GM21367 (cell line): ENCODE measurements around the gene ISM1.

Source experiments
- ATAC-seq: cut with Tn5 transposase; IDR thresholded peaks from one replicate; pipeline ENCODE4 v1.9.1; 2021; ENCODE audit not compliant: unreplicated experiment

Gene ISM1

DNA sequence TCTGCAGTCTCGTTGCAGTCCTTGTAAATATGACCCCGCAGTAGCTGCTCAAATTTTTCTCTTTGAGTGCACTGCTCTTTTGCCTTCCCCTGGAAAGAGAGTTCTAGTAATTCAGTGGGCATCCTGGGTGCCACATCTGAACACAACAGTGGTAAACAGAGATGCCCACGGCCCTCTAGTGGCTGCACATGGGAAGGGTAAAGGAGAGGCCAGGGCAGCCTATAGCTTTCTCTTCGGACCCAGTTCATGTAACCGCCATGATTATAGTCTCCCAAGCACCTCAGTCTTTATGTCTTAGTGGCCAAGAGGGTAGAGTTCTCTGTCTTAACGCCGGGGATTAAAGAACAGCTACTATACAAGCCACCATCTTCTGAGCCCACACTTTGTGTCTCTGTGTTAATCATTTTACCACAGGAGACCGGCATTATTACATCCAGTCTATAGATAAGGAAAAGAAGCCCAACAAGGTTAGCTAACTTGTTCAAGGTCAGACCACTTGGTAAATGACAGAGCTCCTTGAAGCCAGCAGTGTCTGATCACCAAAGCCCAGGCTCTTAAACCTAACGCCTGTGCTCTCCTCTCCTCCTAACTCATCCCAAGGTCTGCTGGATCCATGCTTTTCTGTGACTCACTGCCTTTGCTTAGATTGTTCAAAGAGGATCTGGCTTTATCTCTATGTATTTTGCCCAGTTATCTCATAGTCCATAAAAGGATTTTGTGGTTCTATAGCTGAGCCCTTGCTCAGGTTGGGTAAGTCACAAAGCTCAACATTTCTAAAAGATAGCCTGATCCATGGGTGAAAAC is 81.8 kb downstream of the ISM1 start:
- peak; percentile 96 for ATAC-seq

- no peak for ATAC-seq
Measured at GRCh38 chr20:13305284-13305683, 84.2 kb downstream of the ISM1 start.

GRCh38 chr20:13307562-13308163 is 86.6 kb downstream of the ISM1 start:
- no peak for ATAC-seq

GRCh38 chr20:13312300-13312699 is 91.2 kb downstream of the ISM1 start:
- no peak for ATAC-seq

DNA sequence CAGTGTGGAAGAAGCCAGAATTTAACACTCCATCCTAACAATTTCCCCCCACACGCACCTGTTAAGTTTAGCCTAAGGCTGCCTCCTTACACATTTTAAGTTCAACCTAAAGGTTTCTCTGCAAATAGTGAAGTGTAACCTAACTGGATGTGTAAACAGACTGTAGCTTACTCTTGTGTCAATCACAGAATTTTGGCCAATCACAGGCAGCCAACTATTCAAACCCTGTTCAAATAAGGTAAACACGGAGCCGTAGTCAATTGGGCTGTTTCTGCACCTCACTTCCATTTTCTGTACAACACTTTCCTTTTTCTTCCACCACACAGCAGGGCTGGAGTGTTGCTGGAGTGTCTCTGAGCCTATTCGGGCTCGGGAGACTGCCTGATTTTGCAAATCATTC is 92.1 kb downstream of the ISM1 start:
- ATAC-seq: no peak

- no peak for ATAC-seq
Measured at GRCh38 chr20:13317439-13317838, 96.4 kb downstream of the ISM1 start.

DNA sequence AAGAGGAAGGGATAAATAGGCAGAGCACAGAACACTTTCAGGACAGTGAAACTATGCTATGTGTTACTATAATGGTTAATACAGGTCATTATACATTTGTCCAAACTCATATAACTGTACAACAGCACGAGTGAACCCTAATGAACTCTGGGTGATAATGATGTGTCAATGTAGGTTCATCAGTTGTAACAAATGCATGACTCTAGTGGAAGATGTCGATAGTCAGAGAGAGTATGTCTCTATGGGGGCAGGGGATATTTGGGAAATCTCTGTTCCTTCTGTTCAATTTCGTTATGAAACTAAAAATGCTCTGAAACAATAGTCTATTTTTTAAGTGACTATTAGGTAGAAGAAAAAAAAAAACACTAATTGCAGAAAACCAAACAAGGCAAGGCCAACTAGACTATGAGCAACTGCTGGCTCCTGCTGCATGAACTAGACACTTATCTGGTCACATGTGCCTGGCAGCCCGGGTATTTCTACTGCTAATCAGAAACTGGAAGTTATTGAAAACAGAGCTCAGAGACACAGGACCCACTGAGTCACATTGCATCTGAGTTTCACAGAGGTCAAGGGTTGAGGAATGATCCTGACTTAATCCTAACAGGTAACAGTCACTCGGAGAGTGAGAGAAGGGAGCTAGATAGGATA is 97.9 kb downstream of the ISM1 start:
- ATAC-seq: no peak

- ATAC-seq: no peak
Measured at GRCh38 chr20:13320702-13321101, 99.6 kb downstream of the ISM1 start.

- no peak for ATAC-seq
Measured at GRCh38 chr20:13321416-13321815, 100.3 kb downstream of the ISM1 start.

GRCh38 chr20:13322198-13322597 is 101.1 kb downstream of the ISM1 start:
- ATAC-seq: no peak

DNA sequence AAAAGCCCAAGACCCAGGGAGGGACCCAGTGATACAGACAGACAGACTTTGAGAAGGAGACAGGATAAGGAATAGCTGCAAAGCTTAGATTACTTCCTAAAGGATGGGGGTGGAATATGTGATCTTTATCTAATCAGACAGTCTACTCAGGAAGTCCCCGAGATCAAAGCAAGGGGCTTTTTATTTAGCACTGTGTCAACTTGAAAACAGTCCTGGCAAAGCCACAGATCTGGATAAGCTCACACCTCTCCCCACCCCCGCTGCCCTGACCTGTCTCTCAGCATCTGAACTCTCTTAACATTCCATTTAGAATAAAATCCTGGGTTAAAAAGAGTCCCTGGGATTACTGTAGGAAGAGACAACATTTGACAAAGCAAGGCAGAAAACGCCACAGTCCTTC is 101.5 kb downstream of the ISM1 start:
- no peak for ATAC-seq

DNA sequence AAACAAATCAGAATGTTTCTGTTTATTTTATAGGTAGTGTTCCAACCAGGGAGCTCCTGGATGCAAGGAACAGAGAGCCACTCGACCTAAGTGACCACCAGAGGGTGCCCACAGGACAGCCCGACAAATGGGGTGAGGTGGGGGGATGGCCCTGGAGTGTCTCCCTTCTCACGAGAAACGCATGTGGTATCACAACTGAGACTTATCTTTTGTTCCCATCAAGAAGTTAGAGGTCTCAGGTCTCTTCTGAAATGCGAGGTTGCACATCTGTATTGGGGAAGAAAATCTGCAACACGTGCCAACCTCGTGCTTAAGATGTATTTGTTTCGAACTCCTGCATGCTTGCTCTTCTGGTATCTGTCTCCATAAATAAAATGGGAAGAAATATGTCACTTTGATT is 104.0 kb downstream of the ISM1 start:
- no peak for ATAC-seq

DNA sequence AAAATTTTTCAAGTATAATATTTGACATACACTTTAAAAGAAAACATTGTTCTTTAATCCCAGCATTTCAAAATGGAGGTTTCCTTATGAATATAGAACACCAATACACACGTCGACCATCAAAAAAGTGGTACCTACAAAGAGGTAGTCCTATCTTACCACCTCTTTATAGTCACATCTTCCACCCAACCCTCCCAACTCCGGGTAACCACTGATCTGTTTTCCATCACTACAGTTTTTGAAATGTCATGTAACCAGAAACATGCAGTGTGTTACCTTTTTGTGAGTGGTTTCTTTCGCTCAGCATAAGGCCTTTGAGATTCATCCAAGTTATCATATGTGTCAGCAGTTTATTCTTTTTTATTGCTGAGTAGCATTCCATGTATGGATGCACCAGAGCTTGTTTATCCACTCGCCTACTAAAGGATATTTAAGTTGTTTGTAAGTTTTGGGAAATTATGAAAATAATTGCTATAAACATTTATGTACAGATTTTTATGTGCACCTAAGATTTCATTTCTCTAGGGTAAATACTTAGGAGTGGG is 104.8 kb downstream of the ISM1 start:
- no peak for ATAC-seq

DNA sequence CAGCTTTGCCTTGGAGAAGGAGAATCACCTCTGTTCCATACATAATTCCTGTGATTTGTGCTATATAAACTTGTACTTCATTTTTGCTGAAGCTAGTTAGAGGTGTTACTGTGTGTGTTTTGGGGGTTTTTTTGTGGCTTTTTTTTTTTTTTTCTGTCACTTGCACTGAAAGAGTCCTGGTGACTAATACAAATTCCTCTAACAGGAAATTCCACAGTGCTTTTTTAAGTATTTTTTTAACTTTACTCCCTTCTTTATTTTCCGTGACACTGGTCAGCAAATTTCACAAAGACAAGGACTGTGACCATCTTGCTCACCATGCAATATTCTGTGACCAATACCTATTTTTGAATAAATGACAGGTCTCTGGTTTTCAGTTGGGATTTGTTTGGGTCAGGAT is 110.5 kb downstream of the ISM1 start:
- no peak for ATAC-seq

DNA sequence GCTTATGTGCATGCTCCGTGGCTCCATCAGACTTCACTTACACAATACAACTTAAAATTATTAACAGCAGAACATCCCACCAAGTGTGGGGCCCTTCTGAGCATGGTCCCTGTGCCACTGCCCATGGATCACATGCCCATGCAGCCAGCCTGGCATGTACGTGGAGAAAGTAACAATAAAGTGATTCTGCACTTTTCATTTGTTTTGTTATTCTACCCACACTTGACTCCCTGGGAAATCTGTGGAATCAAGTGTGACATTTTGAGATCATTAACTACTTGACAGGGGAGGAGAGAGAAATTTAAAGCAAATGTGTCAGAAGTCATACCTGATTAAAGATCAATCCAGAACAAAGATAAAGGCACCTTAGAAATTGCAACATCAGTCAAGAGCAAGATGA is 112.0 kb downstream of the ISM1 start:
- ATAC-seq: no peak

GRCh38 chr20:13333793-13334192 is 112.7 kb downstream of the ISM1 start:
- no peak for ATAC-seq

DNA sequence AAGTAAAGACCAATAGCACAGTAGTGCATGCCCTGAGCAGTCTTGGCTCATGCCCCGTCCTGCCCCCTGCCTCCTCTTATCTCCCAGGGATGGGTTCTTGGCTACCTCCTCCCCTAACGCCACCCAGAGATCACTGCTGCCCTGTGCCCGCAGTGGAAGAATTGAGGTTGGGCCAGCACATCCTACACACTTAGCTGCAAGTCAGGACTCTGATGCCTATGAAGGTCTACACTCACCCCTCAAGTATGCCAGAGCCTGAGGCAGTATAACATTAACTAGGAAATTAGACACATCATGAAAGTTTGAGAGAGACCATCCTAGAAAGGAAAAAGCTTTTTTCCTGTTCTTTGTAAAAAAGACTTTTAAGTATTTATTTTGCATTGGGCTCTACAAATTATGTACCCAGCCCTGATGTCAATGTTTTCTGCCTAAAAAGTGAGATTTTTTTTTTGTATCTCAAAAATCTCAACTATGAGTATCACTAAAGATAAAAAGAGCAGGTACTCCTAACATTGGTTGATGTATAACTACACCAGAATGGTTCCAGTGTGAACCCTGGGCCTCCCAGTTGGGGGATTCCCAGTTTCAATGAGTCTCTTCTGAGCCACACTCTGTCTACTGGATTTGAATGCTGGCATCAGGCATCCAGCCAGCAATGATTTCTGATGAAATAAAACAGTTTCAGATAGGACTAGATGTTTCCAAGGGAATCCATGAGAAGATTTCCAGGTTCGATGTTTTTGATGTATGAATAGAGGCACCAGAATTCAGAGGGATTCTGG is 115.4 kb downstream of the ISM1 start:
- no peak for ATAC-seq

GRCh38 chr20:13337090-13337784 is 116.2 kb downstream of the ISM1 start:
- no peak for ATAC-seq

DNA sequence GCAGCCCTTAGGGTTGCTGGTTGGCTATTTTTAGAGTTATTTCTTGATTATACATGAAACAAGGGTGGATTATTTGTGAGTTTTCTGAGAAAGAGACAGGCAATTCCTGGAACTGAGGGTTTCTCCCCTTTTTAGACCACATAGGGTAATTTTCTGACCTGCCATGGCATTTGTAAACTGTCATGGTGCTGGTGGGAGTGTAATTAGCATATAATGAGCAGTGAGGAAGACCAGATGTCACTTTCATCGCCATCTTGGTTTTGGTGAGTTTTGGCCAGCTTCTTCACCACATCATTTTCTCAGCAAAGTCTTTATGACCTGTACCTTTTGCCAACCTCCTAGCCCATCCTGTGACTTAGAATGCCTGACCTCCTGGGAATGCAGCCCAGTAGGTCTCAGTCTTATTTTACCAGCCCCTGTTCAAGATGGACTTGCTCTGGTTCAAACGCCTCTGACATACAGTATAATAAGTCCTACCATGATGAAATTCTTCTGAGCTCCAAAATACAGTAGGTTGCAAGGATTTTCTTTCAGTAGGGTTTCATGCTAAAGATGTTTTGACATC is 117.1 kb downstream of the ISM1 start:
- no peak for ATAC-seq

GRCh38 chr20:13338999-13339411 is 117.9 kb downstream of the ISM1 start:
- ATAC-seq: no peak
